IMR-90 (cell line): ENCODE data around the gene GPR108. TPM values are rescaled to one million over a fixed set of nuclear protein-coding genes. Genes with fewer than 3 reads are reported as not detected.

ENCODE experiments used
- ATAC-seq: fragments of 200-7000 bp; cut with Tn5 transposase; 2 replicates; pipeline ENCODE4 v1.9.1; 2020; ENCODE audit warnings: low read depth, mild to moderate bottlenecking, moderate library complexity
- BruUV-seq: library from RNA; stranded (reverse); fragments of 400-500 nt; replicated peaks from 2 replicates; lab custom pipeline; 2021; lab: Mats Ljungman, UMichigan
- CTCF ChIA-PET: fragments of 300-600 bp; formaldehyde crosslinking; extraction: SDS; loops from one replicate; lab custom pipeline; 2021; ENCODE audit warnings: antibody characterized with exemption; lab: Yijun Ruan, JAX
- POLR2A ChIA-PET: fragments of 300-600 bp; sonication (Branson Sonifier 250); formaldehyde crosslinking; loops from one replicate; lab custom pipeline; 2022; ENCODE audit warnings: antibody characterized with exemption; ENCODE audit not compliant: unreplicated experiment; lab: Charles Lee
- DNase-seq: peaks from one replicate; pipeline ENCODE4 v3.0.0; 2013
- H2AFZ ChIP-seq: replicated peaks from 2 replicates; pipeline ENCODE3; 2013; ENCODE audit warnings: low read length, mild to moderate bottlenecking; ENCODE audit not compliant: poor library complexity
- H2AK5ac ChIP-seq: 2 replicates; pipeline ENCODE4 v1.6.1; 2013; ENCODE audit warnings: low read depth, low read length, inconsistent platforms
- H2AK9ac ChIP-seq: replicated peaks from 2 replicates; pipeline ENCODE3; 2013; ENCODE audit warnings: mild to moderate bottlenecking, low read depth, low read length, moderate library complexity; ENCODE audit not compliant: poor library complexity
- H2BK120ac ChIP-seq: 2 replicates; pipeline ENCODE4 v1.6.1; 2013; ENCODE audit warnings: low read depth, low read length, inconsistent platforms
- H2BK15ac ChIP-seq: 3 replicates; pipeline ENCODE4 v1.6.1; 2013; ENCODE audit warnings: low read depth, low read length, inconsistent platforms
- H2BK20ac ChIP-seq: 2 replicates; pipeline ENCODE4 v1.6.1; 2013; ENCODE audit warnings: low read depth, mild to moderate bottlenecking, inconsistent platforms, low read length, moderate library complexity
- H2BK5ac ChIP-seq: 2 replicates; pipeline ENCODE4 v1.6.1; 2013; ENCODE audit warnings: mild to moderate bottlenecking, low read depth, low read length, inconsistent platforms; ENCODE audit not compliant: poor library complexity, severe bottlenecking
- H3K14ac ChIP-seq: replicated peaks from 2 replicates; pipeline ENCODE4 v1.6.1; 2013; ENCODE audit warnings: low read depth, low read length, inconsistent platforms
- H3K18ac ChIP-seq: 2 replicates; pipeline ENCODE4 v1.6.1; 2013; ENCODE audit warnings: low read depth, low read length, control low read depth
- H3K23ac ChIP-seq: 2 replicates; pipeline ENCODE4 v1.6.1; 2013; ENCODE audit warnings: low read depth, low read length, inconsistent platforms
- H3K27ac ChIP-seq: 2 replicates; pipeline ENCODE4 v1.5.1; 2013; ENCODE audit warnings: mild to moderate bottlenecking, control low read depth, low read length; ENCODE audit not compliant: insufficient read depth
- H3K27me3 ChIP-seq: 2 replicates; pipeline ENCODE4 v1.6.1; 2013; ENCODE audit warnings: low read length; ENCODE audit not compliant: control insufficient read depth, insufficient read depth
- H3K36me3 ChIP-seq: 2 replicates; pipeline ENCODE4 v1.6.1; 2013; ENCODE audit warnings: low read length, mixed read lengths; ENCODE audit not compliant: control insufficient read depth, insufficient read depth
- H3K4ac ChIP-seq: 2 replicates; pipeline ENCODE4 v1.6.1; 2013; ENCODE audit warnings: low read depth, low read length, inconsistent platforms
- H3K4me1 ChIP-seq: 2 replicates; pipeline ENCODE4 v1.6.1; 2013; ENCODE audit warnings: low read length, mixed read lengths; ENCODE audit not compliant: control insufficient read depth, insufficient read depth
- H3K4me2 ChIP-seq: 2 replicates; pipeline ENCODE4 v1.6.1; 2013; ENCODE audit warnings: low read depth, mild to moderate bottlenecking, control low read depth, low read length, moderate library complexity
- H3K4me3 ChIP-seq: 2 replicates; pipeline ENCODE4 v1.5.1; 2013; ENCODE audit warnings: low read depth, mild to moderate bottlenecking, control low read depth, low read length, moderate library complexity; ENCODE audit not compliant: insufficient read depth
- H3K56ac ChIP-seq: 2 replicates; pipeline ENCODE4 v1.6.1; 2013; ENCODE audit warnings: low read length, inconsistent platforms; ENCODE audit not compliant: insufficient read depth; ENCODE audit errors: extremely low read depth
- H3K79me1 ChIP-seq, 2 experiments: 2 replicates each; pipeline ENCODE4 v1.6.1; 2013; ENCODE audit warnings: low read length in 2 of 2, inconsistent platforms in 1 of 2, low read depth in 1 of 2
- H3K9ac ChIP-seq: 2 replicates; pipeline ENCODE4 v1.6.1; 2013; ENCODE audit warnings: low read depth, low read length, control low read depth
- H3K9me1 ChIP-seq: 2 replicates; pipeline ENCODE4 v1.6.1; 2013; ENCODE audit warnings: low read length, inconsistent platforms; ENCODE audit not compliant: insufficient read depth
- H3K9me3 ChIP-seq: 2 replicates; pipeline ENCODE4 v1.6.1; 2013; ENCODE audit warnings: low read length; ENCODE audit not compliant: control insufficient read depth, insufficient read depth
- H4K20me1 ChIP-seq: 2 replicates; pipeline ENCODE4 v1.6.1; 2013; ENCODE audit warnings: low read length, inconsistent platforms; ENCODE audit not compliant: insufficient read depth
- H4K5ac ChIP-seq: 2 replicates; pipeline ENCODE4 v1.6.1; 2013; ENCODE audit warnings: mild to moderate bottlenecking, low read depth, low read length, control low read depth
- H4K8ac ChIP-seq, 2 experiments: 2 replicates each; pipeline ENCODE4 v1.6.1; 2013; ENCODE audit warnings: low read depth in 2 of 2, low read length in 2 of 2, control low read depth in 1 of 2, inconsistent platforms in 1 of 2
- H4K91ac ChIP-seq: 2 replicates; pipeline ENCODE4 v1.6.1; 2013; ENCODE audit warnings: low read depth, low read length, inconsistent platforms; ENCODE audit not compliant: insufficient read depth
- BHLHE40 ChIP-seq: fragments of 150-350 bp; IDR thresholded peaks from 2 replicates; pipeline ENCODE4 v1.6.1; 2016; ENCODE audit warnings: mild to moderate bottlenecking, low read depth, low read length
- CEBPB ChIP-seq: IDR thresholded peaks from 2 replicates; pipeline ENCODE4 v1.6.1; 2012; ENCODE audit warnings: low read depth, low read length, improper control_type of control experiment
- CTCF ChIP-seq: conservative IDR thresholded peaks from 2 replicates; pipeline ENCODE4 v1.5.1; 2012; ENCODE audit warnings: mild to moderate bottlenecking, low read depth, low read length, improper control_type of control experiment
- FOS ChIP-seq: fragments of 150-350 bp; IDR thresholded peaks from 2 replicates; pipeline ENCODE4 v1.6.1; 2016; ENCODE audit warnings: low read depth, low read length
- MXI1 ChIP-seq: IDR thresholded peaks from 2 replicates; pipeline ENCODE4 v1.6.1; 2012; ENCODE audit warnings: low read depth, mild to moderate bottlenecking, low read length, moderate library complexity, borderline replicate concordance
- NFE2L2 ChIP-seq: fragments of 150-350 bp; IDR thresholded peaks from 2 replicates; pipeline ENCODE4 v1.6.1; 2016; ENCODE audit warnings: low read depth, mild to moderate bottlenecking, low read length
- POLR2A ChIP-seq: IDR thresholded peaks from 2 replicates; pipeline ENCODE4 v1.6.1; 2012; ENCODE audit warnings: mild to moderate bottlenecking, low read depth, low read length
- RAD21 ChIP-seq: IDR thresholded peaks from 2 replicates; pipeline ENCODE4 v1.6.1; 2012; ENCODE audit warnings: low read length, improper control_type of control experiment
- RFX5 ChIP-seq: IDR thresholded peaks from 2 replicates; pipeline ENCODE4 v1.8.0; 2012; ENCODE audit warnings: low read depth, mild to moderate bottlenecking, low read length, moderate library complexity
- USF2 ChIP-seq: fragments of 150-350 bp; IDR thresholded peaks from 2 replicates; pipeline ENCODE4 v1.6.1; 2017; ENCODE audit warnings: mild to moderate bottlenecking, antibody characterized with exemption, low read length, low read depth
- WGBS, 2 experiments: methylation state at CpG; one replicate each; pipeline versions ENCODE4 v1.1.5 to v1.1.7; 2013; ENCODE audit warnings: missing lambda C conversion rate in 2 of 2; ENCODE audit not compliant: insufficient read length in 1 of 2; ENCODE audit errors: extremely low coverage in 2 of 2; 5-methylcytosine and 5-hydroxymethylcytosine counted together
- dilution Hi-C: fragments of 300-500 bp; cut with HindIII; formaldehyde crosslinking; loops from one replicate; pipeline ENCODE4 v1.14.3; 2018; ENCODE audit warnings: low sequenced_read_pairs; ENCODE audit not compliant: unreplicated experiment
- in situ Hi-C: fragments of 300-500 bp; cut with MboI; formaldehyde crosslinking; loops from 3 replicates; pipeline ENCODE4 v1.14.3; 2019; ENCODE audit warnings: low sequenced_read_pairs, inconsistent platforms, mixed read lengths
- intact Hi-C: fragments of 100-400 bp; cut with micrococcal nuclease; formaldehyde crosslinking; loops from 2 replicates; pipeline ENCODE4 v1.10.0; 2022
- polyA plus RNA-seq, 3 experiments: library from polyadenylated mRNA; depleted of rRNA; stranded (reverse); fragments of >200 nt; gene quantifications; 2 replicates each; pipeline ENCODE4 v1.2.3, GENCODE V29; 2012; ENCODE audit warnings: low replicate concordance in 1 of 3
- total RNA-seq: library from RNA; depleted of rRNA; stranded (reverse); fragments of >200 nt; gene quantifications from 2 replicates; pipeline ENCODE4 v1.2.3, GENCODE V29; 2012

The GPR108 gene
- total and polyA plus RNA-seq, 2 of the 4 experiments (the other 2 are of a cell fraction): 28.0 to 38.9 TPM

- Histone ChIP-seq H3K27me3 (no peaks in the 10 kb centered on the region), H4K91ac (no peak overlapping the region), H3K79me1 (no peaks in the 10 kb centered on the region), H3K27ac (no peak overlapping the region), H3K36me3 (peaks cover 4% of the 10 kb centered on the region; the same call in 1 of the 2 replicates), H3K9ac (no peak overlapping the region), H3K4me1 (peaks cover 2% of the 10 kb centered on the region; the same call in 1 of the 2 replicates), H3K9me3 (no peaks in the 10 kb centered on the region), H2BK15ac (no peak overlapping the region), H3K4ac (no peak overlapping the region), H2BK20ac (no peak overlapping the region), H2AFZ (no peak overlapping the region), H2AK9ac (no peak overlapping the region), H3K14ac (no peak overlapping the region), H3K56ac (no peak overlapping the region), H3K23ac (no peak overlapping the region), H3K4me3 (no peak overlapping the region), H3K4me2 (no peak overlapping the region), H3K18ac (no peak overlapping the region), H3K9me1 (no peaks in the 10 kb centered on the region), H4K5ac (no peak overlapping the region), H2BK120ac (no peak overlapping the region), H4K8ac (no peak overlapping the region), H2BK5ac (no peak overlapping the region), H4K20me1 (no peaks in the 10 kb centered on the region), H2AK5ac (no peak overlapping the region; the same call in 1 of the 2 replicates)
- ATAC-seq (peak; percentile 9; the same call in 1 of the 2 replicates), DNase-seq (no peak)
- BruUV-seq: no TSS peak
- 78% methylated on average over 11 of the region's 21 CpGs; no CpG with 5 or more reads in 1 of the 2 experiments for WGBS, 2 experiments
- in situ Hi-C loops: no loop called here
- ChIA-PET POLR2A (no interaction called here), CTCF (no interaction called here)
- TF ChIP-seq MXI1 (no peak), RFX5 (no peak), POLR2A (no peak), RAD21 (no peak), FOS (no peak), CTCF (no peak), BHLHE40 (no peak), NFE2L2 (no peak), CEBPB (no peak), USF2 (no peak)
- dilution Hi-C loops: no loop called here
- intact Hi-C loops: no loop called here
Measured at GRCh38 chr19:6718741-6719539, 18.4 kb downstream of the GPR108 start.
